Stimulated activated CD4-positive, alpha-beta T cell treated with anti-CD3 and anti-CD28 coated beads, Interleukin-1b, Interleukin-23, amount 100 ng/mL, for 48 hours (primary cell): ENCODE data around the gene UNC13D.

ENCODE experiments used
- DNase-seq: peaks from one replicate; pipeline ENCODE4 v3.0.0-alpha.2; 2020

The UNC13D gene

GRCh38 chr17:75849724-75850123 is 5.5 kb upstream of the UNC13D start:
- DNase-seq: no peak

GRCh38 chr17:75849279-75849646 is 5.1 kb upstream of the UNC13D start:
- DNase-seq: no peak

- DNase-seq: peak; percentile 77
Observed at GRCh38 chr17:75848523-75849278, 4.5 kb upstream of the UNC13D start.

GRCh38 chr17:75847614-75848522 is 3.7 kb upstream of the UNC13D start:
- DNase-seq: no peak

- no peak for DNase-seq
Observed at GRCh38 chr17:75846692-75847613, 2.7 kb upstream of the UNC13D start.

GRCh38 chr17:75845933-75846691 is 1.9 kb upstream of the UNC13D start:
- no peak for DNase-seq

GRCh38 chr17:75845058-75845711 is 981 bp upstream of the UNC13D start:
- peak; percentile 79 for DNase-seq

GRCh38 chr17:75844530-75845057 is 390 bp upstream of the UNC13D start:
- DNase-seq: no peak

GRCh38 chr17:75842963-75843576 is 1.1 kb downstream of the UNC13D start:
- DNase-seq: no peak

- DNase-seq: no peak
Observed at GRCh38 chr17:75842411-75842810, 1.8 kb downstream of the UNC13D start.

GRCh38 chr17:75840799-75841164 is 3.4 kb downstream of the UNC13D start:
- DNase-seq: no peak

GRCh38 chr17:75839942-75840798 is 4.0 kb downstream of the UNC13D start:
- no peak for DNase-seq

GRCh38 chr17:75838410-75838809 is 5.8 kb downstream of the UNC13D start:
- no peak for DNase-seq

- no peak for DNase-seq
Observed at GRCh38 chr17:75837899-75838298, 6.3 kb downstream of the UNC13D start.

GRCh38 chr17:75836605-75837004 is 7.6 kb downstream of the UNC13D start:
- no peak for DNase-seq

- DNase-seq: no peak
Observed at GRCh38 chr17:75835654-75835987, 8.6 kb downstream of the UNC13D start.

- no peak for DNase-seq
Observed at GRCh38 chr17:75834928-75835653, 9.1 kb downstream of the UNC13D start.

GRCh38 chr17:75834279-75834920 is 9.8 kb downstream of the UNC13D start:
- no peak for DNase-seq
